Right lobe of liver (tissue), 6 donors: ENCODE measurements around the gene CACNA1B. TPM values are rescaled to one million over a fixed set of nuclear protein-coding genes. Genes with fewer than 3 reads are reported as not detected.

Experiments
- ATAC-seq, 4 donors: fragments of 200-7000 bp; cut with Tn5 transposase; one replicate each; pipeline ENCODE4 v1.9.1; 2020; ENCODE audit warnings: mild to moderate bottlenecking in 4 of 4, moderate library complexity in 4 of 4
- DNase-seq, 3 donors: peaks; one replicate each; pipeline ENCODE4 v3.0.0-alpha.2; 2020
- H3K27ac ChIP-seq, 3 donors: fragments of 200-600 bp; one replicate each; pipeline ENCODE4 v1.8.0; 2022
- H3K27me3 ChIP-seq, 2 donors: fragments of 200-600 bp; one replicate each; pipeline ENCODE4 v1.8.0; 2022
- H3K36me3 ChIP-seq, 4 donors: fragments of 200-600 bp; sonication (generic) in 1 of 4; one replicate each; pipeline versions ENCODE4 v1.5.1 to v1.8.0; 2017 to 2022; ENCODE audit warnings: control low read depth in 1 of 4
- H3K4me1 ChIP-seq, 4 donors: fragments of 200-600 bp; sonication (generic) in 1 of 4; one replicate each; pipeline versions ENCODE4 v1.5.1 to v1.8.0; 2017 to 2022; ENCODE audit warnings: control low read depth in 1 of 4
- H3K4me3 ChIP-seq, 3 donors: fragments of 200-600 bp; one replicate each; pipeline ENCODE4 v1.8.0; 2022
- H3K9me3 ChIP-seq, 4 donors: fragments of 200-600 bp; sonication (generic) in 1 of 4; one replicate each; pipeline versions ENCODE4 v1.5.1 to v1.8.0; 2017 to 2022; ENCODE audit warnings: control low read depth in 1 of 4
- POLR2A ChIP-seq: fragments of 450-650 bp; IDR thresholded peaks from one replicate; pipeline ENCODE4 v1.6.1; 2017; ENCODE audit warnings: antibody characterized with exemption, mild to moderate bottlenecking
- whole genome bisulfite sequencing: methylation state at CpG from one replicate; pipeline ENCODE4 v1.1.6; 2018; ENCODE audit warnings: low coverage, low lambda C conversion rate; ENCODE audit not compliant: insufficient coverage; ENCODE audit errors: missing lambda C conversion rate; 5-methylcytosine and 5-hydroxymethylcytosine counted together
- intact Hi-C, 2 donors: fragments of 100-400 bp; cut with DNase I; formaldehyde crosslinking; loops; one replicate each; pipeline versions ENCODE4 v1.11.2 to v1.14.1; 2022
- total RNA-seq, 6 experiments: library from RNA; depleted of rRNA in 2 of 6; stranded (reverse); fragments of >200 nt in 2 of 6; fragmentation: NEBNext Ultra II Directional in 3 of 6; extraction: Animal tissue kit (Norgen Biotek cat#: 25700) in 3 of 6; gene quantifications; one replicate each; pipeline versions ENCODE4 v1.1.0 to v1.2.4, GENCODE V29; 2016 to 2023
- TF ChIP-seq, protein P1 (sequence below), 4 donors: fragments of 200-600 bp in 3 of 4; fragments of 450-650 bp in 1 of 4; IDR thresholded peaks; one replicate each; pipeline versions ENCODE4 v1.5.1 to v1.8.0; 2016 to 2022; ENCODE audit warnings: antibody characterized with exemption in 4 of 4, mild to moderate bottlenecking in 2 of 4
- donor health status: DM: no; HTN: yes; CAD: no.
- donor health status: DM: no; HTN: no; CAD: no.
- donor health status: DM: no; HTN: no; CAD: no.
- donor health status: DM: no; HTN: yes; CAD: no.
- donor health status: DM: no; HTN: yes; CAD: no.

CACNA1B gene
- total RNA-seq, 6 experiments from 2014 or later, result not detected

DNA sequence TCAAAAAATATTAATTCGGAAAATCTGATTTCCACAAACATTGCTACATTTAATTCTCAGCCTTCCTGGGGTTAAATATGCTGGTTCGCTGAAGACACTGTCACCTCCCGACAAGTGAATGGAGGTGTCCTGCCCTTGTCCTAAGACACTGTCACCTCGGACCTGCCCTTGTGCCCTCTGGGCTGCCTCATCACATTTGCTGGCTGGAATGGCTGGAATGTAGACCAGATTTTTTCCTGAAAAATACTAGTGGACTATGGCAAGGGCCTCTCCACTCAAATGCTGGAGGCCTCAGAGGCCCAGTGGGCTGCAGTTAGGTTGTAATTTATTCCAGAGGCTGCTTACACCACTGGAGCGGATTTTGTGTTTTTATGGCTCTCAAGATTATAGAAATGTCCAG is 28.2 kb downstream of the CACNA1B start:
- TF ChIP-seq POLR2A, result no peak
- TF ChIP-seq, protein P1, sequence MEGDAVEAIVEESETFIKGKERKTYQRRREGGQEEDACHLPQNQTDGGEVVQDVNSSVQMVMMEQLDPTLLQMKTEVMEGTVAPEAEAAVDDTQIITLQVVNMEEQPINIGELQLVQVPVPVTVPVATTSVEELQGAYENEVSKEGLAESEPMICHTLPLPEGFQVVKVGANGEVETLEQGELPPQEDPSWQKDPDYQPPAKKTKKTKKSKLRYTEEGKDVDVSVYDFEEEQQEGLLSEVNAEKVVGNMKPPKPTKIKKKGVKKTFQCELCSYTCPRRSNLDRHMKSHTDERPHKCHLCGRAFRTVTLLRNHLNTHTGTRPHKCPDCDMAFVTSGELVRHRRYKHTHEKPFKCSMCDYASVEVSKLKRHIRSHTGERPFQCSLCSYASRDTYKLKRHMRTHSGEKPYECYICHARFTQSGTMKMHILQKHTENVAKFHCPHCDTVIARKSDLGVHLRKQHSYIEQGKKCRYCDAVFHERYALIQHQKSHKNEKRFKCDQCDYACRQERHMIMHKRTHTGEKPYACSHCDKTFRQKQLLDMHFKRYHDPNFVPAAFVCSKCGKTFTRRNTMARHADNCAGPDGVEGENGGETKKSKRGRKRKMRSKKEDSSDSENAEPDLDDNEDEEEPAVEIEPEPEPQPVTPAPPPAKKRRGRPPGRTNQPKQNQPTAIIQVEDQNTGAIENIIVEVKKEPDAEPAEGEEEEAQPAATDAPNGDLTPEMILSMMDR (IDR thresholded peaks at IDR 0.05), result no peak
- no peaks in the 10 kb centered on the region for H3K9me3 ChIP-seq
- H3K4me1 ChIP-seq, result no peaks in the 10 kb centered on the region
- no peak for ATAC-seq
- 42% methylated on average over 5 of the region's 5 CpGs for WGBS
- DNase-seq, result no peak
- H3K27ac ChIP-seq, result no peak overlapping the region
- H3K27me3 ChIP-seq, result no peaks in the 10 kb centered on the region
- no peaks in the 10 kb centered on the region for H3K36me3 ChIP-seq
- intact Hi-C loops, result no loop called here
- no peak overlapping the region for H3K4me3 ChIP-seq

DNA sequence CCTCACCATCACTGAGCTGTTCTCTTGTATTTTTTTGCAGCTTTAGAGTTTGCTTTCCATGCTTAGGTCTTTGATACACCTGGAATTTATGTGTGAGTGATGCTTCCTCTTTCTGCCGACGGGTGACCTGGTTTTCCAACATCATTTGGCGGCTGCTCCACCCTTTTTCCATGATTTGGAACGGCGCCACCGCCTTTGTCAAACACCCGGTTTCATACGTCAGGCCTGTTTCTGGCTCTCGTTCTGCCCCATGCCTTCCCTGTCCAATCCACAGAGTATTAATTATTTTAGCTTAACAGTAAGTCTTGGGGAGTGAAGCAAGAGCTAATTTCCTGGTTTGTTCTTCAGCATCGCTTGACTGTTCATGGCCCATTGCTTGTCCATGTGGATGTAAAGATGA is 30.2 kb downstream of the CACNA1B start:
- 76% methylated on average over 10 of the region's 10 CpGs for WGBS
- no peak overlapping the region for H3K4me3 ChIP-seq
- no peak for TF ChIP-seq POLR2A
- TF ChIP-seq, protein P1 (IDR thresholded peaks at IDR 0.05), result no peak
- intact Hi-C loops, result no loop called here
- no peaks in the 10 kb centered on the region for H3K27me3 ChIP-seq
- DNase-seq (no peak), ATAC-seq (no peak)
- H3K36me3 ChIP-seq, result no peaks in the 10 kb centered on the region
- H3K4me1 ChIP-seq, result no peaks in the 10 kb centered on the region
- no peak overlapping the region for H3K27ac ChIP-seq
- no peaks in the 10 kb centered on the region for H3K9me3 ChIP-seq

DNA sequence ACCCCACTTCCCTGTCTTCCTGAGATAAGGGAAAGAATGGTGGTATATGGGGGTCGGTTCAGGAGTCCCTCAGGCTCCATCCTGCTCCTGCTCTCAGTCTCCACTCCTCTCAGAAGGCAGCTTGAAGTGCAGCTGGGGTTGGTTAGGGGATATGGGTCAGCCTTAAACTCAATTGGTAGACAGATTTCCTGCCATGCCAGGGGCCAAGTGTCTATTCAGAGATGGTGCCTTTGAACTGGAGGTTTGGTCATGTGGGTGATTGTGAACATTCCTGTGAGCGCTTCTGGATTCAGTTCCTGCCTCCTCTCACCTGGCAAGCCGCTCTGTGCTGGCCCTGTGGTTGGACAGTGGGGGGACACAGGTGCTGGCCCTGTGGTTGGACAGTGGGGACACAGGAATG is 35.1 kb downstream of the CACNA1B start:
- H3K4me3 ChIP-seq, result no peak overlapping the region
- no peaks in the 10 kb centered on the region for H3K36me3 ChIP-seq
- H3K9me3 ChIP-seq, result no peaks in the 10 kb centered on the region
- 42% methylated on average over 1 of the region's 3 CpGs for WGBS
- no peaks in the 10 kb centered on the region for H3K4me1 ChIP-seq
- H3K27me3 ChIP-seq, result no peaks in the 10 kb centered on the region
- intact Hi-C loops, result no loop called here
- no peak for TF ChIP-seq POLR2A
- TF ChIP-seq, protein P1 (IDR thresholded peaks at IDR 0.05), result no peak
- ATAC-seq (no peak), DNase-seq (no peak)
- no peak overlapping the region for H3K27ac ChIP-seq

DNA sequence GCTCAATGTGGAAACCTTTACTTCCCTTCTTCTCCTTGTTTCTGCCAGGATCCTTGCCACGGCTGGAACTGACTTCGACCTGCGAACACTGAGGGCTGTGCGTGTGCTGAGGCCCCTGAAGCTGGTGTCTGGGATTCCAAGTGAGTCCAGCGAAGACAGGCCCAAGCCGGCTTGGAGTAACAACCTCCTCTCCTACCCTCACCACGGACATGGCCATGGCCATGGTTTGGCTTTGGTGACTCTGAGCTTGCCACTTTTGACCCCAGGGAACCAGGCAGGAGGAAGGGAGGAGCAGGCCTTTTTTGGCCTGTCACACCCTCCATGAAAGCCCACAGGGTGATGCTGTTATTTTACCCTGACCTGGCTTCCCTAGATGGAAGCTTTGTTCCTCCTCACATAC is 35.5 kb downstream of the CACNA1B start:
- Histone ChIP-seq H3K36me3 (no peaks in the 10 kb centered on the region), H3K4me3 (no peak overlapping the region), H3K9me3 (no peaks in the 10 kb centered on the region), H3K4me1 (no peaks in the 10 kb centered on the region), H3K27me3 (no peaks in the 10 kb centered on the region), H3K27ac (no peak overlapping the region)
- ATAC-seq, result no peak
- DNase-seq, result no peak
- intact Hi-C loops, result no loop called here
- no peak for TF ChIP-seq POLR2A
- TF ChIP-seq, protein P1 (IDR thresholded peaks at IDR 0.05), result no peak
- no CpG with 5 or more reads among the region's 7 CpGs for WGBS
